HEK293T (cell line): ENCODE data around the gene APBA2.

Source experiments
- ARNT ChIP-seq: fragments of 450-650 bp; IDR thresholded peaks from 2 replicates; pipeline ENCODE4 v1.6.1; 2017; ENCODE audit warnings: mild to moderate bottlenecking
- BHLHE40 ChIP-seq: fragments of 450-650 bp; IDR thresholded peaks from 2 replicates; pipeline ENCODE4 v1.6.1; 2016; ENCODE audit warnings: mild to moderate bottlenecking, moderate library complexity, borderline replicate concordance
- CTBP1 ChIP-seq: fragments of 450-650 bp; IDR thresholded peaks from 2 replicates; pipeline ENCODE4 v1.6.1; 2016; ENCODE audit warnings: borderline replicate concordance
- ELF4 ChIP-seq: fragments of 450-650 bp; IDR thresholded peaks from 2 replicates; pipeline ENCODE4 v1.6.1; 2017; ENCODE audit warnings: antibody characterized with exemption
- FOXA1 ChIP-seq: fragments of 450-650 bp; IDR thresholded peaks from 2 replicates; pipeline ENCODE4 v1.6.1; 2016; ENCODE audit warnings: mild to moderate bottlenecking
- FOXK2 ChIP-seq: fragments of 450-650 bp; IDR thresholded peaks from 2 replicates; pipeline ENCODE4 v1.6.1; 2016; ENCODE audit warnings: mild to moderate bottlenecking
- FOXM1 ChIP-seq: fragments of 450-650 bp; IDR thresholded peaks from 2 replicates; pipeline ENCODE4 v1.6.1; 2017; ENCODE audit warnings: mild to moderate bottlenecking, borderline replicate concordance
- HDGF ChIP-seq: fragments of 450-650 bp; IDR thresholded peaks from 2 replicates; pipeline ENCODE4 v1.6.1; 2017; ENCODE audit warnings: antibody characterized with exemption, borderline replicate concordance
- NFRKB ChIP-seq: fragments of 450-650 bp; IDR thresholded peaks from 2 replicates; pipeline ENCODE4 v1.6.1; 2016; ENCODE audit warnings: mild to moderate bottlenecking, moderate library complexity
- PKNOX1 ChIP-seq: fragments of 450-650 bp; IDR thresholded peaks from 2 replicates; pipeline ENCODE4 v1.6.1; 2016
- SP1 ChIP-seq: fragments of 450-650 bp; IDR thresholded peaks from 2 replicates; pipeline ENCODE4 v1.6.1; 2017
- SUZ12 ChIP-seq: fragments of 450-650 bp; IDR thresholded peaks from 2 replicates; pipeline ENCODE4 v1.6.1; 2016; ENCODE audit warnings: mild to moderate bottlenecking
- TARDBP ChIP-seq: fragments of 450-650 bp; IDR thresholded peaks from 2 replicates; pipeline ENCODE4 v1.6.1; 2016
- ZNF384 ChIP-seq: fragments of 450-650 bp; IDR thresholded peaks from 2 replicates; pipeline ENCODE4 v1.6.1; 2016

- TF ChIP-seq FOXA1 (no peak), FOXM1 (no peak), SP1 (no peak), BHLHE40 (no peak), ARNT (no peak), NFRKB (no peak), TARDBP (no peak), CTBP1 (no peak), PKNOX1 (no peak), ZNF384 (no peak), HDGF (no peak), SUZ12 (no peak), FOXK2 (no peak), ELF4 (no peak)
These were observed 270.7 kb downstream of the APBA2 start for GRCh38 chr15:29156521-29156920.
